Prostate gland (tissue), 2 donors: Measurements from ENCODE around the gene PPIB. TPM values are rescaled to one million over a fixed set of nuclear protein-coding genes. Genes with fewer than 3 reads are reported as not detected.

Experiments used
- DNase-seq: peaks from one replicate; pipeline ENCODE4 v3.0.0-alpha.2; 2019; ENCODE audit warnings: low spot score
- H3K27ac ChIP-seq, 2 donors: fragments of 200-600 bp; sonication (generic); 2 replicates each; pipeline ENCODE4 v1.5.1; 2017 to 2019
- H3K27me3 ChIP-seq: fragments of 200-600 bp; sonication (generic); replicated peaks from 2 replicates; pipeline ENCODE4 v1.5.1; 2019; ENCODE audit not compliant: insufficient read depth
- H3K36me3 ChIP-seq, 2 donors: fragments of 200-600 bp; sonication (generic); 1 replicate in 1 of 2; 2 replicates in 1 of 2; pipeline versions ENCODE4 v1.5.1 to v1.8.1; 2017 to 2019
- H3K4me1 ChIP-seq: fragments of 200-600 bp; sonication (generic); replicated peaks from 2 replicates; pipeline ENCODE4 v1.5.1; 2019
- H3K4me3 ChIP-seq, 2 donors: fragments of 200-600 bp; sonication (generic); 2 replicates each; pipeline ENCODE4 v1.5.1; 2017 to 2019
- H3K9me3 ChIP-seq: fragments of 200-600 bp; sonication (generic); 2 replicates; pipeline ENCODE4 v1.5.1; 2017
- POLR2A ChIP-seq: fragments of 450-650 bp; IDR thresholded peaks from one replicate; pipeline ENCODE4 v1.6.1; 2016; ENCODE audit warnings: antibody characterized with exemption, mild to moderate bottlenecking
- POLR2AphosphoS5 ChIP-seq: sonication (generic); formaldehyde crosslinking; IDR thresholded peaks from one replicate; pipeline ENCODE4 v1.6.1; 2017; ENCODE audit warnings: antibody characterized with exemption
- WGBS: methylation state at CpG from one replicate; pipeline ENCODE4 v1.1.5; 2018; 5-methylcytosine and 5-hydroxymethylcytosine counted together
- intact Hi-C: fragments of 100-400 bp; cut with DNase I; formaldehyde crosslinking; loops from one replicate; pipeline ENCODE4 v1.14.2; 2022
- total RNA-seq, 2 donors: library from RNA; depleted of rRNA; stranded (reverse); fragments of >200 nt; gene quantifications; one replicate each; pipeline ENCODE4 v1.1.0, GENCODE V29; 2016
- TF ChIP-seq, protein P1 (sequence below), 4 experiments: fragments of 200-600 bp in 2 of 4; fragments of 450-650 bp in 2 of 4; sonication (generic) in 2 of 4; IDR thresholded peaks; 1 replicate in 3 of 4; 2 replicates in 1 of 4; pipeline ENCODE4 v1.5.1; 2016 to 2019; ENCODE audit warnings: antibody characterized with exemption in 4 of 4, mild to moderate bottlenecking in 2 of 4, moderate library complexity in 2 of 4

Gene PPIB
- total RNA-seq, 2 donors from 2014 or later = 372 to 624 TPM

DNA sequence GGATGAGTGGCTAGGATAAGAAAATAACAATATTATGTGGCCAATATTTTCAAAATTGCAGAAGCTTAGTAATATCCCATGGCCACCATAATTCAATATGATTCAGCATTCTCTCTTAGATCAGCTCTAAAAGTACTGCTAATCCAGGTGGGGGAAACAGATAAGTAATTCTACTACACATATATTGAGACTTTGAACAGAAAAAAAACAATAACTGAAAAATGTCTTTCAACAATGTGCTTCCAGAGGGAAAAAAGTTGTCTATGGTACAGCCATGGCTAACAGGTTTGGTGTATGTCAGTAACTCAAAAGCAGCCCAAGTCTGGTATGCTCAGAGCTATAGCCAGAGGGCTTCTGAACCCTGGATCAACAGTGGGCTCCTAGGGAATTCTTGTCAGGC, 42.4 kb upstream of the PPIB start:
- Histone ChIP-seq H3K9me3 (no peaks in the 10 kb centered on the region), H3K4me3 (no peak overlapping the region), H3K36me3 (peaks cover 0 to 4% of the 10 kb centered on the region in 2 donors), H3K4me1 (no peaks in the 10 kb centered on the region), H3K27me3 (no peaks in the 10 kb centered on the region), H3K27ac (no peak overlapping the region)
- DNase-seq = no peak
- TF ChIP-seq POLR2A = no peak
- TF ChIP-seq POLR2AphosphoS5 = no peak
- TF ChIP-seq, protein P1, sequence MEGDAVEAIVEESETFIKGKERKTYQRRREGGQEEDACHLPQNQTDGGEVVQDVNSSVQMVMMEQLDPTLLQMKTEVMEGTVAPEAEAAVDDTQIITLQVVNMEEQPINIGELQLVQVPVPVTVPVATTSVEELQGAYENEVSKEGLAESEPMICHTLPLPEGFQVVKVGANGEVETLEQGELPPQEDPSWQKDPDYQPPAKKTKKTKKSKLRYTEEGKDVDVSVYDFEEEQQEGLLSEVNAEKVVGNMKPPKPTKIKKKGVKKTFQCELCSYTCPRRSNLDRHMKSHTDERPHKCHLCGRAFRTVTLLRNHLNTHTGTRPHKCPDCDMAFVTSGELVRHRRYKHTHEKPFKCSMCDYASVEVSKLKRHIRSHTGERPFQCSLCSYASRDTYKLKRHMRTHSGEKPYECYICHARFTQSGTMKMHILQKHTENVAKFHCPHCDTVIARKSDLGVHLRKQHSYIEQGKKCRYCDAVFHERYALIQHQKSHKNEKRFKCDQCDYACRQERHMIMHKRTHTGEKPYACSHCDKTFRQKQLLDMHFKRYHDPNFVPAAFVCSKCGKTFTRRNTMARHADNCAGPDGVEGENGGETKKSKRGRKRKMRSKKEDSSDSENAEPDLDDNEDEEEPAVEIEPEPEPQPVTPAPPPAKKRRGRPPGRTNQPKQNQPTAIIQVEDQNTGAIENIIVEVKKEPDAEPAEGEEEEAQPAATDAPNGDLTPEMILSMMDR (IDR thresholded peaks at IDR 0.05) = no peak
- intact Hi-C loops = loop anchor here (5.0 kb wide), 2 partner anchors 152 to 477 kb away; partner anchors contain the start of gene CSNK1G1

DNA sequence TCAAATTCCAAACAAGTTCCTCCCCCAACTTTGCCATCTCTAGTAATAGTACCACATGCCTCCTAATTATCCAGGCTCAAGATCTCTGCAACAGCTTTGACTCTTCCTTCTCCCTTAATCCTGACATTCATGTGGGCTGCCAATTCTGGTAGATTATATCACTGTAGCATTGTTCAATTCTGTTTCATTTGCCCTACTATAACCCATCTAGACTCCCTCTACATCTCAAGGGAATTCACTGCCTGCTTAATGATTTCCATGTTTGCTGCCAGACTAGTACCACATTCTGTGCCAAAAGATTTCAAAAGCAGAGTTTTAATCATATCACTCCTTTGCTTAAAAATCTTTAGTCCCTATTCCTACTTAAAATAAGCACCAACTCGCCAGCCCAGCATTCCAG, 34.6 kb upstream of the PPIB start:
- WGBS = 82% methylated on average over 1 of the region's 1 CpG
- no peak overlapping the region for H3K27ac ChIP-seq
- peaks cover 0 to 4% of the 10 kb centered on the region in 2 donors for H3K36me3 ChIP-seq
- DNase-seq = no peak
- H3K4me3 ChIP-seq = no peak overlapping the region
- intact Hi-C loops = no loop called here
- TF ChIP-seq, protein P1 (IDR thresholded peaks at IDR 0.05) = no peak
- TF ChIP-seq POLR2AphosphoS5 (no peak), POLR2A (no peak)
- H3K9me3 ChIP-seq = no peaks in the 10 kb centered on the region
- H3K4me1 ChIP-seq = no peaks in the 10 kb centered on the region
- H3K27me3 ChIP-seq = no peaks in the 10 kb centered on the region

DNA sequence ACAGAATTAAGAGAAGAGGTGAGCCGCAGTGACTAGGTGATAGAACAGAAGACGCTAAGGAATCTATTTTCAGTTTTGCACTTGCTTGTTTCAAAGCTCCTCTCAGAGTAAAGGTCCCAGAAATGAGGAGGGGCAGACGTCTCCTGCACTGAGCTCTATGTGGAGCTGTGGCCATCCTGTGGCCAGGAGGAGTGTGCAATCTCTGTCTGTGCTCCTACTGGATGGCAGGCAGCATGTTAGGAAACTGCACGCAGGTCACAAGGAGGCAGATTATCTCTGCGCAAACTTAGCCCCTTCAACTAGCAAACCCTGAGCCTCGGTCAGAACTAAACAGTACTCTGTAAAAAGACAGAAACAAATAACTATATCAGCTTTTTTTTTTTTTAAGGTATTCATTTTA, 31.1 kb upstream of the PPIB start:
- no peak for DNase-seq
- H3K36me3 ChIP-seq = no peaks in the 10 kb centered on the region
- H3K9me3 ChIP-seq = no peaks in the 10 kb centered on the region
- H3K27ac ChIP-seq = no peak overlapping the region
- H3K27me3 ChIP-seq = no peaks in the 10 kb centered on the region
- TF ChIP-seq, protein P1 (IDR thresholded peaks at IDR 0.05) = no peak
- TF ChIP-seq POLR2AphosphoS5 (no peak), POLR2A (no peak)
- H3K4me3 ChIP-seq = no peak overlapping the region
- intact Hi-C loops = no loop called here
- WGBS = 92% methylated on average over 6 of the region's 6 CpGs
- no peaks in the 10 kb centered on the region for H3K4me1 ChIP-seq

DNA sequence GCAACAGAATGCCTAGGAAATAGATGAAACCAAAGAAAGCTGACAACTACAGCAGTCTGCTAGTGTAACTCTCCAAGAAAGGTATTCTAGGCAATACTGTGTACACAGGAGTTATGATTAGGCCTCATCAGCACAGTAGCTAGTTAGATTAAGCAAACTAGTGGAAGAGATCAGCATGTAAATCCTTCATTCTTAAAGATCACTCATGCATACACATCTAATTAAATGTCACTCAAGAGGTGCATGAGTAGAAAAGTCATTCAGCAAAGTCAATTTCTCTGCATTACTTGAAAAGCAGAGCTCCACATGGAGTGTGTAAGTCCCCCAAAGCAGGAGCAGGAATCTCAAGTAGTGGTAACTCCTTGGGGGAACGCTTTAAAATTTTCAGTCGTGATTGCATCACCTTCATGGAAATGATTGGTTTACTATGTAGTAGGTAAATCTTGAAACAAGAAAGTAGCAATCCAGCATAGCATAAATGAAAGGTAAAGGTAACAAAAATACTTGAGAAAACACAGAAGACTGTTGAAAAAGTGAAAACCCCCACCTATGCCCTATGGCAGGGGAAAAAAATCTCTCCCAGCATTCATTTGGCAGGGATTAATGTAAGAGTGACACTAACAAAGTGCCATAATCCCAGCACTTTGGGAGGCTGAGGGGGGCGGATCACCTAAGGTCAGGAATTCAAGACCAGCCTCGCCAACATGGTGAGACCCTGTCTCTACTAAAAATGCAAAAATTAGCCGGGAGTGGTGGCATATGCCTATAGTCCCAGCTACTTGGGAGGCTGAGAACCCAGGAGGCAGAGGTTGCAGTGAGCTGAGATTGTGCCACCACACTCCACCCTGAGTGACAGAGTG, 29.4 kb upstream of the PPIB start:
- H3K27me3 ChIP-seq = no peaks in the 10 kb centered on the region
- WGBS = 97% methylated on average over 5 of the region's 5 CpGs
- intact Hi-C loops = no loop called here

More for the DNA sequence above, 29.4 kb upstream of the PPIB start:
- H3K4me3 ChIP-seq = no peak overlapping the region
- no peaks in the 10 kb centered on the region for H3K36me3 ChIP-seq
- no peaks in the 10 kb centered on the region for H3K4me1 ChIP-seq
- no peak for TF ChIP-seq POLR2A
- TF ChIP-seq POLR2AphosphoS5 = no peak
- TF ChIP-seq, protein P1 (IDR thresholded peaks at IDR 0.05) = no peak
- no peak overlapping the region for H3K27ac ChIP-seq
- no peaks in the 10 kb centered on the region for H3K9me3 ChIP-seq
- no peak for DNase-seq
